ENCODE measurements around the gene LAYN. TPM values are rescaled to one million over a fixed set of nuclear protein-coding genes. Genes with fewer than 3 reads are reported as not detected.

LAYN gene
- total RNA-seq, 1 experiment from 2014 or later = 13.3 TPM

- DNase-seq (ENCODE audit: low read depth) = no peak
Observed at GRCh38 chr11:111596319-111596718, 55.8 kb downstream of the LAYN start.

GRCh38 chr11:111598148-111598547, 57.6 kb downstream of the LAYN start:
- no peak for DNase-seq (ENCODE audit: low read depth)

- DNase-seq (ENCODE audit: low read depth) = no peak
Observed at GRCh38 chr11:111598559-111598958, 58.0 kb downstream of the LAYN start.

GRCh38 chr11:111601636-111601978, 61.1 kb downstream of the LAYN start:
- DNase-seq (ENCODE audit: low read depth) = no peak

GRCh38 chr11:111601979-111602864, 61.7 kb downstream of the LAYN start, which contains the start of gene SIK2:
Gene SIK2 (plus strand): TSS chr11:111602449. CDS start chr11:111602564, 115 bp downstream.
- peak; percentile 95 for DNase-seq (ENCODE audit: low read depth)

GRCh38 chr11:111602865-111603610, 62.5 kb downstream of the LAYN start:
- peak; percentile 37 for DNase-seq (ENCODE audit: low read depth)

- no peak for DNase-seq (ENCODE audit: low read depth)
Observed at GRCh38 chr11:111603611-111604130, 63.2 kb downstream of the LAYN start.

- DNase-seq (ENCODE audit: low read depth) = peak; percentile 48
Observed at GRCh38 chr11:111604392-111605009, 64.0 kb downstream of the LAYN start.

GRCh38 chr11:111605681-111606080, 65.2 kb downstream of the LAYN start:
- no peak for DNase-seq (ENCODE audit: low read depth)

- no peak for DNase-seq (ENCODE audit: low read depth)
Observed at GRCh38 chr11:111606986-111607385, 66.5 kb downstream of the LAYN start.

GRCh38 chr11:111607751-111608150, 67.2 kb downstream of the LAYN start:
- no peak for DNase-seq (ENCODE audit: low read depth)

Other genes with a start within 250 kb of the LAYN start
- 0.24 TPM in 1 of 2 replicates, not detected in the other for gene POU2AF3, start 242.2 kb upstream of the LAYN start, total RNA-seq (2014; rRNA removed; shearing (Covaris generic))
- not detected in 2 replicates for gene POU2AF1, start 161.4 kb upstream of the LAYN start, total RNA-seq (2014; rRNA removed; shearing (Covaris generic))
- gene BTG4, start 28.3 kb upstream of the LAYN start, total RNA-seq (2014; rRNA removed; shearing (Covaris generic)) = 0.78 TPM in 1 of 2 replicates, not detected in the other
- not detected in 2 replicates for gene HOATZ, start 25.9 kb upstream of the LAYN start, total RNA-seq (2014; rRNA removed; shearing (Covaris generic))
- gene SIK2, start 61.7 kb downstream of the LAYN start, total RNA-seq (2014; rRNA removed; shearing (Covaris generic)) = 17.1 and 17.3 TPM in 2 replicates
- gene PPP2R1B, start 225.7 kb downstream of the LAYN start, total RNA-seq (2014; rRNA removed; shearing (Covaris generic)) = 33.4 and 36.9 TPM in 2 replicates

All from RPMI7951 (cell line).